HepG2 (cell line): ENCODE results near the gene IRF7.

ENCODE experiments used
- FOXA1 ChIP-seq, 2 experiments: fragments of 450-650 bp in 1 of 2; sonication (generic) in 1 of 2; formaldehyde crosslinking in 1 of 2; IDR thresholded peaks; 2 replicates each; pipeline versions ENCODE4 v1.4.0 to v1.6.1; 2016 to 2020; ENCODE audit warnings: missing genetic modification reagents in 1 of 2
- MXI1 ChIP-seq: IDR thresholded peaks from 3 replicates; pipeline ENCODE4 v1.6.1; 2012; ENCODE audit warnings: low read depth, low read length, inconsistent platforms, borderline replicate concordance
- POLR2A ChIP-seq, 2 experiments: IDR thresholded peaks; 2 replicates each; pipeline ENCODE4 v1.6.1; 2011; ENCODE audit warnings: low read depth in 2 of 2, low read length in 2 of 2, mild to moderate bottlenecking in 1 of 2, moderate library complexity in 1 of 2; ENCODE audit not compliant: insufficient read depth in 1 of 2
- ZFP41 ChIP-seq: sonication (generic); formaldehyde crosslinking; IDR thresholded peaks from 2 replicates; pipeline ENCODE4 v1.4.0; 2020; ENCODE audit warnings: mild to moderate bottlenecking, missing genetic modification reagents, borderline replicate concordance
- ZMYM4 ChIP-seq: sonication (generic); formaldehyde crosslinking; IDR thresholded peaks from 2 replicates; pipeline ENCODE4 v1.8.1; 2023; ENCODE audit warnings: mild to moderate bottlenecking, missing genetic modification reagents

- TF ChIP-seq MXI1 (no peak), FOXA1 (IDR thresholded peaks at IDR 0.05) (no peak), FOXA1 (CRISPR knock-in tag; IDR thresholded peaks at IDR 0.05) (no peak), POLR2A (IDR thresholded peaks at IDR 0.05; ENCODE audit: insufficient read depth in 1 of 2, low read depth in 2 of 2, low read length in 2 of 2) (peak in 1 of 2 experiments; percentile 12; a peak in 1 of 4 replicates), ZFP41 (CRISPR knock-in tag) (no peak), ZMYM4 (CRISPR knock-in tag) (no peak)
Observed at GRCh38 chr11:607020-607780, 8.6 kb downstream of the IRF7 start.
